Ishikawa (cell line): ENCODE measurements around the gene ROM1.

ENCODE experiments used
- CEBPB ChIP-seq: IDR thresholded peaks from 2 replicates; pipeline ENCODE4 v1.6.1; 2012
- CREB1 ChIP-seq: IDR thresholded peaks from 2 replicates; pipeline ENCODE4 v1.6.1; 2012; ENCODE audit warnings: low read depth
- EGR1 ChIP-seq: IDR thresholded peaks from 2 replicates; pipeline ENCODE4 v1.6.1; 2012
- EP300 ChIP-seq: IDR thresholded peaks from 2 replicates; pipeline ENCODE4 v1.6.1; 2012; ENCODE audit warnings: borderline replicate concordance
- FOXM1 ChIP-seq: IDR thresholded peaks from 2 replicates; pipeline ENCODE4 v1.6.1; 2012; ENCODE audit warnings: low read depth, borderline replicate concordance
- NFIC ChIP-seq: IDR thresholded peaks from 2 replicates; pipeline ENCODE4 v1.6.1; 2012
- RAD21 ChIP-seq: IDR thresholded peaks from 2 replicates; pipeline ENCODE4 v1.6.1; 2012; ENCODE audit warnings: low read depth
- TAF1 ChIP-seq: IDR thresholded peaks from 2 replicates; pipeline ENCODE4 v1.6.1; 2012; ENCODE audit warnings: low read depth, mild to moderate bottlenecking
- TCF12 ChIP-seq: IDR thresholded peaks from 2 replicates; pipeline ENCODE4 v1.6.1; 2012; ENCODE audit warnings: low read depth
- TEAD4 ChIP-seq: IDR thresholded peaks from 2 replicates; pipeline ENCODE4 v1.6.1; 2012
- YY1 ChIP-seq: IDR thresholded peaks from 2 replicates; pipeline ENCODE4 v1.6.1; 2012; ENCODE audit warnings: low read depth
- ZBTB7A ChIP-seq: IDR thresholded peaks from 2 replicates; pipeline ENCODE4 v1.6.1; 2012; ENCODE audit warnings: low read depth
- TF ChIP-seq, protein P1 (sequence below): IDR thresholded peaks from 2 replicates; pipeline ENCODE4 v1.6.1; 2012; ENCODE audit warnings: low read depth, mild to moderate bottlenecking
- TF ChIP-seq, protein P2 (sequence below): IDR thresholded peaks from 2 replicates; pipeline ENCODE4 v1.6.1; 2012
- TF ChIP-seq, protein P3 (sequence below): IDR thresholded peaks from 2 replicates; pipeline ENCODE4 v1.6.1; 2012

The ROM1 gene

DNA sequence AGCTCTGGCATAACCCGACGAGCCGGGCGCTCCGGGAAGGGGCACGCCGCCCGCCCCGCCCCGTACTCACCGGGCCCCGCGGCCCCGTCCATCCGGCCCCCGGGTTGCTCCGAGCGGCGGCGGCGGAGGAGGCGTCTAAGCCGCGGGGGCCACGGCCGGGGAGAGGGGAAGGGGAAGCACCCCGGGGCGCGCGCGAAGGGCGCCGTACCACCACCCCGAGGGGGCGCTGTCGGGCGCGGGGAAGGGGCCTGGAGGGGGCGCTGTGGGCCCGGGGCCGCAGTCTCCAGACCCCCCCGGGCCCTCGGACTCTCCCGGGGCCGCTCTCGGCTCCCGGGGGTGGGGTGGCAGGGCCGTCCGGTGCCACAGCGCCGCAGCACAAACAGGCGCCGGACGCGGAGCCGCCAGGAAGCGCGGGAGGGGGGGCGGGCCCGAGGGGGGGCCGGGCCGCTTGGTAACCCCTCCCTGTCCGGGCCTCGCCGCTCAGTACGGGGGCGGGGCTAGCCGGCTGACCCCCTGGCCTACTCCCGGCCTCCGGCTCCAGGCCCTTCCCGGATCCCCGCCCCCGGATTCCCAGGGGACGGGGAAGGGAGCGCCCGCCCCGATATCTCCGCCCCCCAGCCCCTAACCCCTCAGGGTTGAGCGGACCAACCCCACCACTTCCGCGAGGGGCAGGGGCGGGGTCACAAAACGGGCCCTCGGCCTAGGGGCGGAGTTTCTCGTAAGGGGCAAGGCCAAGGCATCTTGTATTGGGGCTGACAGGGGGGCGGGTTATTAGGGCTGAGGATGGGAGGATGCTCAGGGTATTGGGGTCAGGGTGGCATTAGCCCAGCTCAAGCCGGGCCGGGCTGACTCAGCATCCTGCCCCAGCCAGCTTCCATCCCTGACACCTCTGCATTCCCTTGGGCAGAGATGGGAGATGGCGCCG, at the start of gene ROM1, which contains the start of gene EML3:
ROM1 (plus strand) TSS at position 892 of the 925 bp plus-strand sequence; CDS start at position 917, 25 bp downstream.
EML3 (minus strand) TSS at position 410 of the 925 bp plus-strand sequence; CDS start at position 92, 318 bp downstream.
- TF ChIP-seq ZBTB7A = 0 out of 2 replicates have a peak, but pooled peaks have one; percentile 46
- no peak for TF ChIP-seq EP300

- TF ChIP-seq ZBTB7A = no peak
Measured at GRCh38 chr11:62565100-62565802, 47.8 kb upstream of the ROM1 start.

- no peak for TF ChIP-seq TCF12
- TF ChIP-seq EGR1 = no peak
- TF ChIP-seq ZBTB7A = no peak
- TF ChIP-seq TAF1 = no peak
- no peak for TF ChIP-seq TEAD4
- TF ChIP-seq, protein P1, sequence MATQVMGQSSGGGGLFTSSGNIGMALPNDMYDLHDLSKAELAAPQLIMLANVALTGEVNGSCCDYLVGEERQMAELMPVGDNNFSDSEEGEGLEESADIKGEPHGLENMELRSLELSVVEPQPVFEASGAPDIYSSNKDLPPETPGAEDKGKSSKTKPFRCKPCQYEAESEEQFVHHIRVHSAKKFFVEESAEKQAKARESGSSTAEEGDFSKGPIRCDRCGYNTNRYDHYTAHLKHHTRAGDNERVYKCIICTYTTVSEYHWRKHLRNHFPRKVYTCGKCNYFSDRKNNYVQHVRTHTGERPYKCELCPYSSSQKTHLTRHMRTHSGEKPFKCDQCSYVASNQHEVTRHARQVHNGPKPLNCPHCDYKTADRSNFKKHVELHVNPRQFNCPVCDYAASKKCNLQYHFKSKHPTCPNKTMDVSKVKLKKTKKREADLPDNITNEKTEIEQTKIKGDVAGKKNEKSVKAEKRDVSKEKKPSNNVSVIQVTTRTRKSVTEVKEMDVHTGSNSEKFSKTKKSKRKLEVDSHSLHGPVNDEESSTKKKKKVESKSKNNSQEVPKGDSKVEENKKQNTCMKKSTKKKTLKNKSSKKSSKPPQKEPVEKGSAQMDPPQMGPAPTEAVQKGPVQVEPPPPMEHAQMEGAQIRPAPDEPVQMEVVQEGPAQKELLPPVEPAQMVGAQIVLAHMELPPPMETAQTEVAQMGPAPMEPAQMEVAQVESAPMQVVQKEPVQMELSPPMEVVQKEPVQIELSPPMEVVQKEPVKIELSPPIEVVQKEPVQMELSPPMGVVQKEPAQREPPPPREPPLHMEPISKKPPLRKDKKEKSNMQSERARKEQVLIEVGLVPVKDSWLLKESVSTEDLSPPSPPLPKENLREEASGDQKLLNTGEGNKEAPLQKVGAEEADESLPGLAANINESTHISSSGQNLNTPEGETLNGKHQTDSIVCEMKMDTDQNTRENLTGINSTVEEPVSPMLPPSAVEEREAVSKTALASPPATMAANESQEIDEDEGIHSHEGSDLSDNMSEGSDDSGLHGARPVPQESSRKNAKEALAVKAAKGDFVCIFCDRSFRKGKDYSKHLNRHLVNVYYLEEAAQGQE = no peak
Measured at GRCh38 chr11:62566247-62566646, 46.8 kb upstream of the ROM1 start.

DNA sequence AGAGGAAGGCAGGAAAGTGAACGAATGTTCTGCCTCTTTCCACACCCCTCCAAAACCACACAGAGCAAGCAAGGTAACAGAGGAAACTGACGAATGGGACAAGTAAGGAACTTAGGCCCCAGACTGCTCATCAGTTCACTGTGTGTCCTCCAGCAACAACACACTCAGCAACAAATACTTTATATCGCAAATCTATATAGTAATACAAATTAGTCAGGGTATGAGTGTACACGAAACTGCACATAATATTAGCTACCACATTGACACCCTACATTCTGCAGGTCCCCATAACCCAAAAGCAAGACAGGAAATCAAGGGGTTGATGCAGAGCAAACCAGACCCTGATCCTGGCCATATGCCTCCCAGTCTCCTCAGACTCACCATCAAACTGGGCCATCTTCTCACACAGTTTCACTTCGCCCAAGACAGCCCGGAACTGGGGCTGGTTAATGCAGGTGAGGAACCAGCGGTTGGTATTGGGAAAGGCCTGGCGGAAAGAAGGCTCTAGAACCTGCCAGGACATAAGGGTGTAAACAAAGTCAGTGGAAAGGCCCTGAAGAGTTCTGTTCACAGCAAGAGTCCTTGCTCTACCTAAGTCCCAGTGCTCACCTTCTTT, 45.9 kb upstream of the ROM1 start:
- no peak for TF ChIP-seq RAD21
- no peak for TF ChIP-seq NFIC
- no peak for TF ChIP-seq CREB1
- TF ChIP-seq TAF1 = no peak
- TF ChIP-seq, protein P1 = no peak

- TF ChIP-seq YY1 (no peak), RAD21 (no peak), TCF12 (no peak), ZBTB7A (no peak), TEAD4 (no peak), CEBPB (no peak), CREB1 (no peak), FOXM1 (no peak), NFIC (no peak), EP300 (no peak), EGR1 (no peak)
- TF ChIP-seq, protein P2, sequence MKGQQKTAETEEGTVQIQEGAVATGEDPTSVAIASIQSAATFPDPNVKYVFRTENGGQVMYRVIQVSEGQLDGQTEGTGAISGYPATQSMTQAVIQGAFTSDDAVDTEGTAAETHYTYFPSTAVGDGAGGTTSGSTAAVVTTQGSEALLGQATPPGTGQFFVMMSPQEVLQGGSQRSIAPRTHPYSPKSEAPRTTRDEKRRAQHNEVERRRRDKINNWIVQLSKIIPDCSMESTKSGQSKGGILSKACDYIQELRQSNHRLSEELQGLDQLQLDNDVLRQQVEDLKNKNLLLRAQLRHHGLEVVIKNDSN = no peak
- TF ChIP-seq, protein P3, sequence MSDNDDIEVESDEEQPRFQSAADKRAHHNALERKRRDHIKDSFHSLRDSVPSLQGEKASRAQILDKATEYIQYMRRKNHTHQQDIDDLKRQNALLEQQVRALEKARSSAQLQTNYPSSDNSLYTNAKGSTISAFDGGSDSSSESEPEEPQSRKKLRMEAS = no peak
- TF ChIP-seq, protein P1 = no peak
Measured at GRCh38 chr11:62569611-62570010, 43.4 kb upstream of the ROM1 start.
